Measurements from ENCODE around the gene JADE2. TPM values are rescaled to one million over a fixed set of nuclear protein-coding genes. Genes with fewer than 3 reads are reported as not detected.

JADE2 gene
- total RNA-seq, 1 experiment from 2014 or later, result 138 TPM

DNA sequence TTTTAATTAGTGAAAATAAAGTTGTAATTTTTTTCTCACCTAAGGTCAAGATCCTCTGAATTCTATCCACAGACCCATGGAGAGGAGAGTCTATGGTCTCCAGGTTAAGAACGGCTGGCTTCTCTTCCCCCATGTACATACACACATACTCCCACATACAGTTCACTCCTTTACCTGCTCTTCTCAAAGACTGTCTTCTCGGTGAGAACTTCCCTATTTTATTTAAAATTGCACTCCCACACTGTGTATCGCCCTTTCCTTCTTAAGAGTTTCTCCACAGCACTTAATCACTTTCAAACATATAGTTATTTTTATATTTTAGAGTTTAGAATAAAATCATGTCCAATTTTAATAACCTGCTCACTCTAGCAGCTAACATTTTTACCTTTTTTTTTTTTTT lies 3.6 kb upstream of the JADE2 start:
- peaks cover 10% of the 10 kb centered on the region for H3K4me1 Mint-ChIP-seq (ENCODE audit: insufficient read depth, unreplicated experiment)
- ChIA-PET POLR2A (interaction anchor here (0.7 to 8.3 kb wide), 7 partner anchors 15 to 296 kb away, joined by 3 to 300 read pairs (median 125); partner anchors contain the start of gene CDKN2AIPNL), CTCF (interaction anchor here (0.7 to 5.2 kb wide), 4 partner anchors 10 to 110 kb away, joined by 3 to 42 read pairs (median 9); partner anchors contain the start of gene CDKN2AIPNL)
- H3K27ac Mint-ChIP-seq (ENCODE audit: low read depth, unreplicated experiment), result no peak overlapping the region
- no peak for TF ChIP-seq CTCF (IDR thresholded peaks at IDR 0.05; ENCODE audit: unreplicated experiment)
- no peak overlapping the region for H3K4me3 Mint-ChIP-seq (ENCODE audit: unreplicated experiment)
- no peaks in the 10 kb centered on the region for H3K36me3 Mint-ChIP-seq (ENCODE audit: insufficient read depth, unreplicated experiment)
- no peak for DNase-seq (ENCODE audit: unreplicated experiment)
- BruUV-seq (replicated peaks), result no TSS peak
- intact Hi-C loops (cut with micrococcal nuclease), result no loop called here
- no peaks in the 10 kb centered on the region for H3K27me3 Mint-ChIP-seq (ENCODE audit: insufficient read depth, unreplicated experiment)
- H3K9me3 Mint-ChIP-seq (ENCODE audit: unreplicated experiment), result no peaks in the 10 kb centered on the region

GRCh38 chr5:134523543-134524271 lies 1.8 kb upstream of the JADE2 start:
- Mint-ChIP-seq H3K36me3 (ENCODE audit: insufficient read depth, unreplicated experiment) (peaks cover 8% of the 10 kb centered on the region), H3K9me3 (ENCODE audit: unreplicated experiment) (no peaks in the 10 kb centered on the region), H3K27ac (ENCODE audit: low read depth, unreplicated experiment) (peak overlapping the region; percentile 88), H3K4me3 (ENCODE audit: unreplicated experiment) (peak overlapping the region; percentile 91), H3K27me3 (ENCODE audit: insufficient read depth, unreplicated experiment) (no peaks in the 10 kb centered on the region), H3K4me1 (ENCODE audit: insufficient read depth, unreplicated experiment) (peaks cover 19% of the 10 kb centered on the region)
- intact Hi-C loops (cut with micrococcal nuclease), result loop anchor here (1.0 to 2.0 kb wide), 3 partner anchors 11 to 57 kb away; no protein-coding TSS in a partner anchor
- TF ChIP-seq CTCF (IDR thresholded peaks at IDR 0.05; ENCODE audit: unreplicated experiment), result no peak
- CTCF ChIA-PET, result interaction anchor here (0.6 to 5.2 kb wide), 18 partner anchors 8 to 235 kb away, joined by 3 to 42 read pairs (median 4); partner anchors contain the start of genes CDKN2AIPNL and UBE2B
- BruUV-seq (replicated peaks), result no TSS peak
- POLR2A ChIA-PET, result interaction anchor here (0.6 to 8.3 kb wide), 21 partner anchors 16 to 554 kb away, joined by 3 to 300 read pairs (median 5); partner anchors contain the start of genes CDKL3, CDKN2AIPNL, PPP2CA and SEC24A
- peak; percentile 23 for DNase-seq (ENCODE audit: unreplicated experiment)

GRCh38 chr5:134524272-134524825 lies 1.1 kb upstream of the JADE2 start:
- BruUV-seq (replicated peaks), result no TSS peak
- intact Hi-C loops (cut with micrococcal nuclease), result loop anchor here (1.0 to 2.0 kb wide), 3 partner anchors 12 to 58 kb away; no protein-coding TSS in a partner anchor
- no peak for TF ChIP-seq CTCF (IDR thresholded peaks at IDR 0.05; ENCODE audit: unreplicated experiment)
- POLR2A ChIA-PET, result interaction anchor here (0.6 to 8.3 kb wide), 16 partner anchors 17 to 347 kb away, joined by 3 to 300 read pairs (median 6); partner anchors contain the start of genes CDKL3, CDKN2AIPNL, PPP2CA and SKP1
- Mint-ChIP-seq H3K27me3 (ENCODE audit: insufficient read depth, unreplicated experiment) (no peaks in the 10 kb centered on the region), H3K4me1 (ENCODE audit: insufficient read depth, unreplicated experiment) (peaks cover 24% of the 10 kb centered on the region), H3K4me3 (ENCODE audit: unreplicated experiment) (peak overlapping the region; percentile 91), H3K9me3 (ENCODE audit: unreplicated experiment) (no peaks in the 10 kb centered on the region), H3K36me3 (ENCODE audit: insufficient read depth, unreplicated experiment) (peaks cover 11% of the 10 kb centered on the region), H3K27ac (ENCODE audit: low read depth, unreplicated experiment) (peak overlapping the region; percentile 88)
- CTCF ChIA-PET, result interaction anchor here (0.6 to 5.2 kb wide), 16 partner anchors 8 to 1411 kb away, joined by 3 to 42 read pairs (median 4); partner anchors contain the start of gene CDKN2AIPNL
- peak; percentile 94 for DNase-seq (ENCODE audit: unreplicated experiment)

Measured in MCF 10A (cell line).